Psoas muscle (tissue), 8 donors: Measurements from ENCODE around the gene PAM16. TPM values are rescaled to one million over a fixed set of nuclear protein-coding genes. Genes with fewer than 3 reads are reported as not detected.

Experiments
- ATAC-seq, 4 donors: fragments of 200-7000 bp; cut with Tn5 transposase; one replicate each; pipeline ENCODE4 v1.9.1; 2020; ENCODE audit warnings: moderate library complexity in 3 of 4, mild to moderate bottlenecking in 2 of 4
- DNase-seq, 2 donors: peaks; one replicate each; pipeline ENCODE4 v3.0.0-alpha.2; 2020
- H3K27ac ChIP-seq: fragments of 200-600 bp; one replicate; pipeline ENCODE4 v1.8.0; 2022
- H3K27me3 ChIP-seq, 3 donors: fragments of 200-600 bp in 1 of 3; one replicate each; pipeline versions ENCODE4 v1.6.1 to v1.8.0; 2013 to 2022; ENCODE audit warnings: low read length in 2 of 3, mild to moderate bottlenecking in 2 of 3, moderate library complexity in 1 of 3; ENCODE audit not compliant: insufficient read depth in 3 of 3
- H3K36me3 ChIP-seq, 2 donors: fragments of 200-600 bp in 1 of 2; one replicate each; pipeline versions ENCODE4 v1.6.1 to v1.8.0; 2013 to 2022; ENCODE audit warnings: low read depth in 1 of 2, mild to moderate bottlenecking in 1 of 2, moderate library complexity in 1 of 2; ENCODE audit not compliant: insufficient read depth in 1 of 2
- H3K4me1 ChIP-seq: fragments of 200-600 bp; one replicate; pipeline ENCODE4 v1.8.0; 2022
- H3K4me3 ChIP-seq: fragments of 200-600 bp; one replicate; pipeline ENCODE4 v1.8.0; 2022; ENCODE audit warnings: mild to moderate bottlenecking
- H3K9me3 ChIP-seq: fragments of 200-600 bp; one replicate; pipeline ENCODE4 v1.8.0; 2022
- WGBS, 3 donors: extraction: QIAGEN DNeasy Blood & Tissue Kit; methylation state at CpG; one replicate each; pipeline versions ENCODE4 v1.1.6 to v1.1.7; 2013; 5-methylcytosine and 5-hydroxymethylcytosine counted together
- intact Hi-C, 2 donors: fragments of 100-400 bp; cut with DNase I; formaldehyde crosslinking; loops; one replicate each; pipeline versions ENCODE4 v1.11.0 to v1.14.2; 2022
- polyA plus RNA-seq, 3 donors: library from polyadenylated mRNA; stranded (reverse); fragments of 200-250 nt; gene quantifications; one replicate each; pipeline ENCODE4 v1.2.3, GENCODE V29; 2013
- total RNA-seq, 4 donors: library from RNA; stranded (reverse); fragmentation: NEBNext Ultra II Directional in 2 of 4; extraction: Animal tissue kit (Norgen Biotek cat#: 25700) in 2 of 4; gene quantifications; one replicate each; pipeline versions ENCODE4 v1.2.1 to v1.2.4, GENCODE V29; 2021 to 2023
- TF ChIP-seq, protein P1 (sequence below): fragments of 200-600 bp; IDR thresholded peaks from one replicate; pipeline ENCODE4 v1.8.0; 2022; ENCODE audit warnings: antibody characterized with exemption
- donor health status: healthy with polysubstance abuse.
- donor health status: DM: no; HTN: no; CAD: no; lungs with moderate emphysema.
- donor health status: Bipolar disorder and iron deficiency.
- donor health status: healthy.
- donor health status: DM: yes; HTN: yes; CAD: no.
- donor health status: DM: no; HTN: no; CAD: no.
- donor health status: DM: no; HTN: no; CAD: no.
- donor health status: DM: yes; HTN: yes; CAD: no.

The PAM16 gene
- total and polyA plus RNA-seq, 7 donors: 60.5 to 163 (median 84.2) TPM

DNA sequence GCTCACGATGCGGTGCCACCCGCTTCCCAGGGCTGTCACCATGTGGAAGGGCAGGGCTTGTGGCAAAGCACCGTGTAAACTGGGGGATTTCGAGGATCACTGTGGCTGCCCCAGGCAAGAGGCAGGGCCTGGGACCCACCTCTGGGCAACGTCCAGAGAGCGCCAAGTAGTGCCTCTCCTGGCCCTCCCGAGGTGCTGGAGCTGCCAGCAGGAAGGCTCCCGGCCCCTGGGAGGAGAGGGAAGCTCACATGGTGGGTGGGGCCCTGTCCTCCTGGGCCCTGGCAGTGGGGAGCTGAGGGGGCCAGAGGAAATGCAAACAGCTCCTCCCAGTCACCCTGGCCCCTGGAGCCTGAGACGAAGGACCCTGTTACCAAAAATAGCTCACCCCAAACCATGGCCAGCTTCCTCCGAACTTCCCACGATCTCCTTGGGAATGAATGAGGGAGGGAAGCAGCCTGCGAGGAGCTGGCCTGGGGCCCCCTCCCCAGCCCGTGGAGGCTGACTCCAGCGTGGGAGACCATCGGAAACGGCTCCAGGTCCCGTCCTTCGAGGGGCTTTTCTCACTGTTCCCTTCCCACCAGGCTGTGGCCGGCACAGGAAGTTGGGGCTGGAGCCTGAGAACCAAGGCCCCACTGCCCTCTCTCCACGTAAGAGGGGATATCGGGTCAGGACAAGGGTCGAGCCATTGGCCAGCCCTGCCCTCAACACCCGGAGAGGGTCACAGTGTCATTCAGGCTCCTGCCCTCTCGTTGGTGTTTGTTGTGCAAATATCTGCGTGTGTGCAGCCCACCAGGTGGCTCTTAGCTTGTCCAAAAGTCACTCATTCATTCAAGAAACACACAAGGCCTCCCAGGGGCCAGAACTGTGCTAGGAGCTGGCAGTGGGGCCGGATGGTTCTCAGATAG lies 38.2 kb upstream of the PAM16 start:
- intact Hi-C loops: no loop called here
- TF ChIP-seq, protein P1, sequence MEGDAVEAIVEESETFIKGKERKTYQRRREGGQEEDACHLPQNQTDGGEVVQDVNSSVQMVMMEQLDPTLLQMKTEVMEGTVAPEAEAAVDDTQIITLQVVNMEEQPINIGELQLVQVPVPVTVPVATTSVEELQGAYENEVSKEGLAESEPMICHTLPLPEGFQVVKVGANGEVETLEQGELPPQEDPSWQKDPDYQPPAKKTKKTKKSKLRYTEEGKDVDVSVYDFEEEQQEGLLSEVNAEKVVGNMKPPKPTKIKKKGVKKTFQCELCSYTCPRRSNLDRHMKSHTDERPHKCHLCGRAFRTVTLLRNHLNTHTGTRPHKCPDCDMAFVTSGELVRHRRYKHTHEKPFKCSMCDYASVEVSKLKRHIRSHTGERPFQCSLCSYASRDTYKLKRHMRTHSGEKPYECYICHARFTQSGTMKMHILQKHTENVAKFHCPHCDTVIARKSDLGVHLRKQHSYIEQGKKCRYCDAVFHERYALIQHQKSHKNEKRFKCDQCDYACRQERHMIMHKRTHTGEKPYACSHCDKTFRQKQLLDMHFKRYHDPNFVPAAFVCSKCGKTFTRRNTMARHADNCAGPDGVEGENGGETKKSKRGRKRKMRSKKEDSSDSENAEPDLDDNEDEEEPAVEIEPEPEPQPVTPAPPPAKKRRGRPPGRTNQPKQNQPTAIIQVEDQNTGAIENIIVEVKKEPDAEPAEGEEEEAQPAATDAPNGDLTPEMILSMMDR: no peak
- H3K27me3 ChIP-seq: no peaks in the 10 kb centered on the region
- peaks cover 3% of the 10 kb centered on the region for H3K4me1 ChIP-seq
- no peak for DNase-seq
- H3K4me3 ChIP-seq: no peak overlapping the region
- H3K27ac ChIP-seq: peak overlapping the region; percentile 66
- no peak for ATAC-seq
- no peaks in the 10 kb centered on the region for H3K36me3 ChIP-seq
- H3K9me3 ChIP-seq: no peaks in the 10 kb centered on the region
- 71 to 75% (median 72%) methylated on average over 26 to 27 of the region's 27 CpGs for WGBS, 3 donors

DNA sequence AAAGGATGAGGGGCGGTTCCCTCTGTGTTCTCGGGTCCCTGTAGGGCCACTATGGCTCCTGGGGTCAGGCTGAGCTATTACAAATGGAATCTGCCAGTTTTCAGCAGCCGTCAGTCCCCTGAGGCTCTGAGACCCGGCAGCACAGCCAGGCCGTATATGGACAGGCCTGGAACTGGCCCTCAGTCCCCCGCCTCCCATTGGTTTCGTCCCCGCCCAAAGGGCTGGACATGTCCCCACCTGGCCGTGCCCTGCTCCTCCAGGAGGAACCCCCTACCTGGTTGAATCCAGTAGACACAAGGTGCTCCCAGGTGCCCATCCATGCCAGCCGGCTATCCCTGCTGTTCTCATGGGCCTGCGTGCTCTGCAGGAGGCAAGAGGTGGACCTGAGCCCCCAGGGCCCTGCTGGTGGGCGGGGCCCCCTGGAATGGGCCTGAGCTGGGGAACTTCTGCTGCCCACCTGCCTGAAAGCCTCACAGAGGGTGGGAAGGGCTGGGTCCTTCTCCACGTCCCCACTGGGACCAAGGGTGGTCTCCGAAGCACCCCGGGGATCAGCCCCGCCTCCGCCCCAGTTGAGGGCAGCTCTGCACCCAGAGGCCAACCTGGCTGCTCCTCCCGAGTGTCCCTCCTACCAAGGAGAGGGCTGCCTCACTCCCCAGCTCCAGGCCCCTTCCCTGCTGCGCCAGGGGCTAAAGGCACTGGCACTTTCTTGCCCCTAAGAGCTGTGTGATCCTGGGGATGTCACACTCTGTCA lies 37.3 kb upstream of the PAM16 start:
- no peaks in the 10 kb centered on the region for H3K27me3 ChIP-seq
- no peaks in the 10 kb centered on the region for H3K9me3 ChIP-seq
- TF ChIP-seq, protein P1: no peak
- ATAC-seq (no peak), DNase-seq (no peak)
- no peaks in the 10 kb centered on the region for H3K36me3 ChIP-seq
- H3K4me1 ChIP-seq: peaks cover 3% of the 10 kb centered on the region
- peak overlapping the region; percentile 66 for H3K27ac ChIP-seq
- 84 to 89% (median 88%) methylated on average over 17 to 19 of the region's 19 CpGs for WGBS, 3 donors
- intact Hi-C loops: no loop called here
- H3K4me3 ChIP-seq: no peak overlapping the region

DNA sequence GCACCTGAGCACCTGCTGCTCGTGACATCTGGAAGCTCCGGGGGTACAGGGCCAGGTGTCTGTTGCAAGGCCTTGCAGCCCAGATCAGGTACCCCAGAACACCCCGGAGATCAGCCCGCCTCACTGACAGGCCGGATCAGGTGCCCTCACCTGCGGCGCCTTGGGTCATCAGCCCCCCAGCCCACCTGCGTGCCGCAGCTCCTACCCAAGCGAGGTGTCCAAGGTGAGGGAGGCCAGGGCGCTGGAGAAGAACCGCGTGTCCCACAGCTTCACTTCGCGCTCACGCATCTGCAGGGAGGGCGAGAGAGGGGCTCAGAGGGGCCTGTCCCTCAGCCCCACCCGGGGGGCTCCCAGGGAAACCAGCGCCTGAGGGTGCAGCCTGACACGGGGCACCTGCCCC lies 36.7 kb upstream of the PAM16 start:
- intact Hi-C loops: no loop called here
- DNase-seq (no peak), ATAC-seq (no peak)
- TF ChIP-seq, protein P1: no peak
- Histone ChIP-seq H3K9me3 (no peaks in the 10 kb centered on the region), H3K27ac (peak overlapping the region; percentile 66), H3K36me3 (no peaks in the 10 kb centered on the region), H3K4me1 (peaks cover 3% of the 10 kb centered on the region), H3K27me3 (no peaks in the 10 kb centered on the region), H3K4me3 (no peak overlapping the region)
- WGBS, 3 donors: 87 to 93% (median 90%) methylated on average over 20 of the region's 20 CpGs

DNA sequence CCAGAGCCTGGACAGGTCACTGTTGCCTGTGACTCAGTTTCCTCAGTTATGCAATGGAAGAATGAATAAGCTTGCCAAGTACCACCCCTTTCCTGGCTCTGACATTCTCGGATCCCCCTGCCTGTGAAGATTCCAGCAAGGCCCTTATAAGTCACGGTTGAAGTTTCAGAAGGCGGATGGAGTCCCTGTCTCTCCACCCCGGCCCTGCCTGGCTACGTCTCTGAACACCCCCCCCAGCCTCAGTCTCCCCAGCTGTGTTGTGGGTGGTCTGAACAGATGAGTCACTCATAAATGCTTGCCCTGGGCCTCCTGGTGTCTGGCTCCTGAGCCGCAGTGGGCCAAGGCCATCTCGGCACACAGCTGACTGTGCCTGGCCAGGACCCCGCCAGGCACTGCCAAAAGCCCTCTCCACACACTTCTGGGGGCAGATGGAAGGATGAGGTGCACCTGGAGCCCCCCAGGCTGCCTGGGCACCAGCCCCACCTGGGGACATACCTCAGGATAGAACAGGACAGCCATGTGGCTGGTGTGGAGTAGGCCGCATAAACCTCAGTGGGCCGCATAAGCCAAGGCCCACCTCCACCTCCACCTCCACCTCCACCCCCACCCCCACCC lies 35.9 kb upstream of the PAM16 start:
- DNase-seq: no peak
- peaks cover 3% of the 10 kb centered on the region for H3K4me1 ChIP-seq

More for the DNA sequence above, 35.9 kb upstream of the PAM16 start:
- H3K36me3 ChIP-seq: no peaks in the 10 kb centered on the region
- intact Hi-C loops: no loop called here
- H3K27ac ChIP-seq: peak overlapping the region; percentile 36
- TF ChIP-seq, protein P1: no peak
- no peak overlapping the region for H3K4me3 ChIP-seq
- H3K9me3 ChIP-seq: no peaks in the 10 kb centered on the region
- H3K27me3 ChIP-seq: no peaks in the 10 kb centered on the region
- ATAC-seq: no peak
- 78 to 89% (median 82%) methylated on average over 10 of the region's 10 CpGs for WGBS, 3 donors
